GM18861 (cell line): ENCODE data around the gene PALD1.
"Not testable (repeated sequence)": the region's sequence is repeated elsewhere in the genome, so short reads cannot be mapped to it uniquely, and the experiment has no call there.

Experiments
- ATAC-seq: cut with Tn5 transposase; IDR thresholded peaks from one replicate; pipeline ENCODE4 v1.9.1; 2021; ENCODE audit not compliant: unreplicated experiment

Gene PALD1

DNA sequence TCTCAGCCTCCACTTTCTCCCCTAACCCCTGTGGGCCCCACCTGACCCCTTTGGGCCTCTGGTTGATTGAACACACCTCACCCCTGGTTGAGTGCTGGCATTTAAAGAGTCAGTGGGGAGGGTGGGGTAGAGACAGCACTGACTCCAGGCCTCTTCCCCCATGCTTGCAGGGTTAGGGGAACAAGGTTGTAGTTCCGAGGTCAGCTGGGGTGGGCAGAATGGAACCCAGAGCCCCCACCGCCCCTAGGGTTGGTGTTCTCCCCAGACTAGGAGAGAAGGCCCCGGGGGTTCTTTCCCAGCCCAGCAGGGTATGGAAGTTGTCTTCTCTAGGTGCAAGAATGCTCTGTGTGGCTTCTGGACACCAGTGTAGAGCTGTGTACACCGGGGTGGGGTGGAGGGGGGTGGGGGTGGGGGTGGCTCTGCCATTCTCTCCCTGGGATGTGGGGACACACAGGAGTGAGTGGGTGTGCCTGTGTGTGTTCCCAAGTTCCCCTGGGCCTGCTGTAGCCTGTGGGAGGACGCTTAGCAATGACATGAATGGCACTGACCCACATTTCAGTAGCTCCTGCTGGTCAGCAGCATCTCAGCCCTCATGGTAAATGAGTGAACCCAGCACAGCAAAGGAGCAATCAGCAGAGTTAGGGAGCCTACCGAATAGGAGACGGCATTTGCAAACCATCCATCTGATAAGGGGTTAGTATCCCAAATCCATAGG is 90.4 kb downstream of the PALD1 start:
- no peak for ATAC-seq

DNA sequence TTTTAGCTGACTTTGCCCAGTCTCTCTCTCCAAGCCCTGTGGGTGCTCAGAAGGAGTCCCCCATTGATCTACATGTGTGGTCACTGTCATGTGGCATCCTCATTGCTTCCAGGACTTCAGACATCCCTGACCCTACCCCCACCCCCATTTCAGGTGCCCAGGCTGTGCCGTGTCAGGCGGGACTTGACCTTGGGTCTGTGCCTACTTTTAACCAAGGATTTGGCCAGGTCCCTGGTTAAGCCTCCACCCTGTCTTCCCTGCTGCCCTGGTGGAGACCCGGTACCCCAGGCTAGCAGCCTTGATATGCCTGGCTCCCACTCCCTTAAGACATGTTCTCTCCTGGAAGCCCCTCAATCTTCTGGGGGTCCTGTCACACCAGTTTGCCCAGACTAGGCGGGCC is 92.7 kb downstream of the PALD1 start:
- ATAC-seq: no peak

DNA sequence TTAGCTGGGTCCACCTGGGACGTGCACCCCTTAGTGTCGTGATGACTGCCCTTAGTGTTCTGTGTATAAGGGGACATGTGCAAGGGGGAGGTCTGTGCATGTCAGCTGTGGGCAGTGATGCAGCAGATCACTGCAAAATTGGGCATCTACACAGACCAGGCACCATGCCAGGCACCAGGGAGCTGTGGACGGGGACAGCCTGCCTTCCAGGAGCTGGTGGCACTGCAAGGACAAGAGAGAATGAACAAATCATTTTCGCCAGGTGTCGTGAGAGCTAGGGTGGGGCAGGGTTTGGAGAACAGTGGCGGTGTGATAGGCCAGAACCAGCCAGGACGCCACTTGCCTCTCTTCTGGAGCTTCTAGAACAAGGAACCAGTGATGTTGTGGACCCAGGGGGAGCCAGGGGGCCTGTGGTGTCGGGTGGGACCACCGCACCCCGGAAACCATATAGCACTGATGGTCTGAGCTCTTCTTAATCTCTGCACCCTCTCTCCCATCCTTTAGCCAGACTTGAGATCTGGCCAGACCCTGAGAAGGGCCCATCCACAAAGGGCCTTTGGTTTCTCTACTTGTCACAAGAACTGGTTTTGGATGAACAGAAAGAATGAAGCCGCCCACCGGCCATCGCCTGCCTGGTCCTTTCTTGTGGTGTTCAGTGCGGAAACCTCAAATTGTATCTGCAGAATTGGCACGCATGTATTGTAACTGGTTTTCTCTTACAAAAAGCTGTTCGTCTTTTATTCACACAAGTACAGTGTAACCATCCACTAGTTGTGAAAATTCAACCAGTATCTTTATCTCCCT is 93.3 kb downstream of the PALD1 start:
- no peak for ATAC-seq

DNA sequence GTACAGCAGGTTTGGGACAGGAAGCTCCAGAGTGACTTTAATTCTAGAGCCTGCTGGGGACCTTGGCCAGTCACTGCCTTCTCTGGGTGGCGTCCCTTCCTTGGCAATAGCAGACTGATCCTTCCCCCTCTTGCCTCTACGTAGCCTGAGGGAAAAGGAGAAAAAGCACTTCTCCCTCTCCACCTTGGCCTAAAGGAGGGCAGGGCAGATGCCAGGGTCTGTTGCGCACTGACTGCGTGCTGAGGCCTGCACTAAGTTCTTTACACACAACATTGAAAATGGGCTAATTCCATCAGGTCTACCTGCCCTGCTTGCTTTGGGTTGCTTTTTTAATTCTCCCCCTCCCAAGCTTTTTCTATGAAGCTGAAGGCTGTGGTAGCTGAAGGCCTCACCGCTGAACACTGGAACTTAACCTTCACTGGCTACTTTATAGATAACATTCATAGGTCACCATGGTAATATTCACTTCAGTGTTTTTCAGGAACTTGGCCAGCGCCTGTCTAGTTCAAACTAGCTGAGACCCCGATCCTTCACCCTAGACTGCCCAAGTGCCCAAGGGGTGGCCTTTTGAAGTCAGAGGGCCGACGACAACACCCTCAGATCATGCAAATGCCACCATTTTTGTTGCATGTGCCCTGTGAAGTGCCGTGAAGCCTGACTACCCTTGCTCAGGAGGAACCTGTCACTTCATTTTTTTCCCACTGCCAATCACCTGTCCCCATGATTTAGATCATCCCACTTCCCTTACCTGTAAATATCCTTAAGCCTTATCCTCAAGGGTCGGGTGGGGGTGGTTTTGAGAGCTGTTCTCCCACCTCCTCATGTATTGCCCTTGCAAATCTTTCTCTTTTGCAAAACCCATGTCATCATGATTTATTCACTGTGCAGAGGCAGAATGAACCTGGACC is 95.3 kb downstream of the PALD1 start:
- ATAC-seq: no peak

DNA sequence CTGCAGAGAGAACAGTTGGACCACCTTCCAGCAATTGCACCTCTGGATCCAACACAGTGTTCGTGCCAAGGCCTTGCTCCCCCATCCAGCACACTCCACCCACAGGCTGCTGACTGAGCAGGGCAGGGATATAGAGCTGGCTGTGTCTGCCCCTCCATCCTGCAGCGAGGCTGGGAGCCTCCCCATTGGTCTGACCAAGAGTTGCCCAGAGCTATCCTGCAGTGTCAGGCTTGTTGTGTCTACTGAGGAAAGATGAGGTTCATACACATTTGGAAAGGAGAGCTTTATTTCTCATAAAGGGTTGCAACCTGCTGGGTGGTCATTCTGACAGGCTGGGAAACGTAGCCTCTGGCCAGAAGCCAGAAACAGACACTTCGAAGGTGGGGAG is 96.9 kb downstream of the PALD1 start:
- no peak for ATAC-seq

DNA sequence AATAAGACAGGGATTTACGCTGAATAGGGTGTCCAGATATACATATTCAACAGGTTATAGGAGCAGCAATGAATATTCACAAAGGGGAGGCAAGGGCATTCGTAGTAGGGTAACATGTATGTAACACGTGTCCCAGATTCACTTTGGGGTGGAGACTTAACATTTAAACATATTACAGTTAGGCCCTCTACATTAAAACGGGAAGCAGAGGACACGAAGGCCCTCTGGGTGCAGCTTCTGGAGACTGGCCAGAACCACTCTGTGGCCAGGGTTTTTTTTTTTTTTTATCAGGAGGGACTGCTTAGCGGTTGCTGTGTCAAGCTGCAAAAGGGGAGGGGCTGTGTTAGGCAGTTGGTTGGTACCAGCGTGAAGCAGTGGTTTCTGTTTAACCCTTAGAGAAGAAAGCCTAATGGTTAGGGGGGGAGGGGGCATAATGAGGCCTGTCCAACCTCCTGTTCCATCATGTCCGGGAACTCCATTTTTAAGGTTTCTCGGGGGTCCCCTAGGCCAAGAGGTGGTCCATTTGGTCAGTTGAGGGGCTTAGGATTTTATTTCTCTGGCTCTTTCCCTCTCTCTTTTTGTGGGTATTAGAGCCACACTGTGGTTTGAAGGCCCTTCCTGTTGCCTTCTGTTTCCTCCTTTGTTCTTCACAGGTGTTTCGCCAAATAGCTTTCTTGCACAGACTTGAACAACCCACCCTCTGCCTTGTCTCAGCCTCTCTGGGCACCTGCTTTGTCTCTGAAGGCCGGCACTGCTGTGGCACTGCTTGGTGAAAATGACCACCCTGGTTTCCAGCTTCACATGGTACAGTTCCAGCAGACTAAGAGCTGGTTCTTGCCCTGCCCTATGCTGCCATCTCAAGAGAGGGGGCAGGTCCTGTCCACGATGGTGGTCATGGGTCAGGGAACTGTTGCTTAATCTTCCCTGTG is 97.6 kb downstream of the PALD1 start:
- peak; percentile 47 for ATAC-seq

DNA sequence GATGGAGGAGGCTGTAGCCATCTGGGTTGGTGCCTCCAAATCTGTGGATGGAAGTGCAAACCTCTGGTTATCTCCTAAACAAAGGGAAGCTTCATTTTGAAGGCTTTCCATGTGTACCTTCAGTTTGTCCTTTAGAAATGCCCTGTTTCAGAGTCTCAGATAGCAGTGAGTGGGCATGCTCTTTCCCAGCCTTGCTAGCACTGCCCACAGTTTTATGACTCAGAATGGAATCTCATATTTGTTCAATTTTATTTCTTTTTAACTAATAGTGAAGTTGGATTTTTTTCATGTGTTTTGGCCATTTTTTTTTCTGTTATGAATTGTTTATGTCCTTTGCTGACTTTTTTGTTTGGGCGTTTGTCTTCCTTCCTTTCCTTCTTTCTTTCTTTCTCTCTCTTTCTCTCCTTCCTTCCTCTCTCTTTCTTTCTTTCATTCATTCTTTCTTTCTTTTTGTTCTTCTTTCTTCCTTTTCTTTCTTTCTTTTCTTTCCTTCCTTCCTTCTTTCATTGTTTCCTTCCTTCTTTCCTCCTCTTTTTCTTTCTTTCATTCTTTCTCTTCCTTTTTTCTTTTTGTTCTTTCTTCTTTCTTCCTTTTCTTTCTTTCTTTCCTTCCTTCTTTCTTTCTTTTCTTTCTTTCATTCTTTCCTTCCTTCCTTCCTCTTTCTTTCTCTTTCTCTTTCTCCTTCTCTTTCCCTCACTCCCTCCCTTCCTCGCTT is 98.4 kb downstream of the PALD1 start:
- ATAC-seq: no peak

DNA sequence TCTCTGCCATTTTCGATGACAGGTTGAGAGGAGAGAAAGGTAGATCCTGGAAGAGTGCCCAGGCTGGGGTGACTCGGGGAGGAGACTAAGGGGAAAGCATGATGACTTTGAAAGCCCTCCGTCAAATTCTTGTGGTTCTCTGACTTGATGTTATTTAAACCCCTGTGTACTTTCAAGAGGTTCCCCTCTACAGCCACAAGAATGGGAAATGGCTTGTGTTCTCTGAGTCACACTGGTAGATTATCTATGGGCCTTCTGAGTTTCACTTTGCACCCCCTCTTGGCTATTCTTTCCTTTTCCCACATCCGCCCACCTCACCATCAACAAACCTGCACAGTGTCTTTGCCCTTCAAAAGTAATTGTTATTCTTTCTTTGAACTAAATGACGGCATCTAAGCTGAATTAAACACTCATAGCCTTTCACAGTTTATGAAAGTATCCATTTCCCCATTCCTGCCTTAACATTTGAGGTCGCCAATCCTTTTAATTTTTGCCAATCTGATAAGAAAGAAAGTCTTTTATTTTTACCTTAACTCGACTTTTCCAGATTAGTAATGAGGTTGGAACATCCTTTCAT is 99.9 kb downstream of the PALD1 start:
- peak; percentile 44 for ATAC-seq

DNA sequence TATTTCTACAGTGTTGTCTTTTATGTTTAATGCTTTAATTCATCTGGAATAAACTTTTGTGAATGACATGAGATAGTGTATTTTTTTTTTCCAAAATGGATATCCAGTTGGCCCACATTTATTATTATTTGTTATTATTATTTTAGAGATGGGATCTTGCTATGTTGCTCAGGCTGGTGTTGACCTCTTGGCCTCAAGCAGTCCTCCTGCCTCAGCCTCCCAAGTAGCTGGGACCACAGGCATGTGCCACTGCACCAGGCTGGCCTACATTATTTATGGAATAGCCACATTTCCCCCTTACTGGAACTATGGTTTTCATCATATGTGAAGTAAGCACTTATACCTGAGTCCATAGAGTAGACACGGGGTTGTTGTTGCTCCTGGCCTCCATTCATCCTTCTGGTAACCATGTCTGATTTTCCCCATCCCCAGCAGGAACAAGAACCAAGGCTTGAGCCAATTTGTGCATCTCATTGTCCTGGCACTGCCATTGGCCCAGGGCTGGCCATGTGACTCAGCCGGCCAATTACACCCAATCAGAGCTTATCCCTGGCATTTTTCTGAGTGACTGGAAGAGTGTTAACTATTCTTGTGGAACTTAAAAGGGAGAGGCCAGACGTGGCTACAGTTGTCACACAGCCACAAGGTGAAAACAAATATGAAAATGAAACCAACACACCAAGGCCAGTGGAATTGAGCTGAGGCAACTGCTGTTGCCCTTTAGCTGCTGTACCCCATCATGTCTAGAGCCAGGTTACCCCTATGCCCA is 100.9 kb downstream of the PALD1 start:
- no peak for ATAC-seq

DNA sequence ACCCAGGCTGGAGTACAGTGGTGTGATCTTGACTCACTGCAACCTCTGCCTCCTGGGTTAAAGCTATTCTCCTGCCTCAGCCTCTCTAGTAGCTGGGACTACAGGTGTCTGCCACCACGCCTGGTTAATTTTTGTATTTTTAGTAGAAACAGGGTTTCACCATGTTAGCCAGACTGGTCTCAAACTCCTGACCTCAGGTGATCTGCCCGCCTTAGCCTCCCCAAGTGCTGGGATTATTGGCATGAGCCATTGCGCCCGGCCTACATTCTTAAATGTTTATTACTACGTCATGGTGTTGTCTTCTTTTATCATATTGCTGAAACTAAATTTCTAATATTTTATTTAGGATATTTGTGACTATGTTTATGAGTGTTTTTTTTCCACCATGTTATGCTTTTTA is 102.6 kb downstream of the PALD1 start:
- not testable (repeated sequence) for ATAC-seq

DNA sequence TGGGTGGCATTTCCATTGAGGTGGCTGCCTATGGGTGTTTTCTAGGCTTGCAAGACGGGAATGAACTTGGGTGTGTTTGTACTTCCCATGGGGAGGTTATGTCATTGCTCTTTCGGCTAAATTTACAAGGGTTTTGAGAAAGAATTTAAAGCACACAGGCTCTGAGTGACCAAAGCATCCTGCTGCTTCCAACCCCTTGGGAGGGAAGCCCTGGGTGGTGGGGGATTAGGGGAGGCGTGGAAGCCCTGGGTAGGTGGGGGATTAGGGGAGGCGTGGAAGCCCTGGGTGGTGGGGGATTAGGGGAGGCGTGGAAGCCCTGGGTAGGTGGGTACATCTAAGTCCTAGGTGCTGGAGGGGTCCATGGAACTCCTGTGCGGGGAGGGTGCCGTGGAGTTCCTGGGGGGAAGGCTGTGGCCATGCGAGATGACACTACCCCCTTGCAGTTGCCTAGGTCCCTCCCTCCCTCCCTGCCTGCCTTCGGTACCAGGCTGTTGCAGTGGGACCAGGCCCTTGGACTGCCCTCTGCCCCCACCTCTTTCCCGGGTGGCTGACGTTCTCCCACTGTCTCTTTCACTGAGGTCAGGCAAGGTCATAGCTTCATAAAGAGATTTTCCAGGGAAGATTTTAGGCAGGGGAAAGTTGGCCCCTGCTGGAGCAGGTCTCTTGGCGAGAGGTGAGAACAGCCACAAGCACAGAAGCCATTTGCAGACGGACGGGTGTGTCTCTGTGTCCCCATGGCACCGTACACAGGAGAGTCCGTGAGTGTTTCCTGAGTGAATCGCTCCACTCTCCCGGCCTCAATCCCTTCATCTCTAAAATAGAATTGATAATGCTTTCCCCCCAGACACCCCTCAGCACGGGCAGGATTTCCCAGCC is 104.5 kb downstream of the PALD1 start:
- no peak for ATAC-seq

DNA sequence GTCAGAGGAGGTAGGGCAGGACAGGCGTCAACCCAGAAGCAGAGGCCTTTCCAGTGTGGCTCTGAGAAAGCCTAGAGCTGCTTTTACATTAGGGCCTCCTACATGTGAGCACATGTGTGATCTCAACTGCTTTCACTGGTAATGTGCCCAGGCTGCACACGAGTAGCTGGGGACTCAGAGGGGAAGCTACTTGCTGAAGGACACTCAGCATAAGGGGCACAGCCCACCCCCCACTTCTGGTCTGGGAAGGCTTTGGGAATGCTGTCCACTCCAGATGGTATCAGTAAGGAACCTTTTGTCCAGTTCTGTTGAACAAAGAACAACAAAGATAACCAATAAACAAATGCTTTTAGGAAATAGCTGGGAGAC is 105.1 kb downstream of the PALD1 start:
- ATAC-seq: no peak

DNA sequence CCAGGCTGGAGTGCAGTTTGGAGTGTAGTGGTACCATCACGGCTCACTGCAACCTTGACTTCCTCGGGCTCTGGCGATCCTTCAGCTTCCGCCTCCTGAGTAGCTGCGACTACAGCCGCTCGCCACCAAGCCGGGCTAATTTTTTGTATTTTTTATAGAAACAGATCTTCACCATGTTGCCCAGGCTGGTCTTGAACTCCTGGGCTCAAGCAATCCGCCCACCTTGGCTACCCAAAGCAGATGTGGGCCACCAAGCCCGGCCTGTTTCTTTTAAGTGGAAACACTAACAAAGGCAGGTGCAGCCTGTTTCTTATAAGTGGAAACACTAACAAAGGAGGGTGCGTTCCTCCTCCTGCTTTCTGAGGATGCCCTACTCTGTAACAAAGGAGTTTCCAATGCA is 105.8 kb downstream of the PALD1 start:
- no peak for ATAC-seq

DNA sequence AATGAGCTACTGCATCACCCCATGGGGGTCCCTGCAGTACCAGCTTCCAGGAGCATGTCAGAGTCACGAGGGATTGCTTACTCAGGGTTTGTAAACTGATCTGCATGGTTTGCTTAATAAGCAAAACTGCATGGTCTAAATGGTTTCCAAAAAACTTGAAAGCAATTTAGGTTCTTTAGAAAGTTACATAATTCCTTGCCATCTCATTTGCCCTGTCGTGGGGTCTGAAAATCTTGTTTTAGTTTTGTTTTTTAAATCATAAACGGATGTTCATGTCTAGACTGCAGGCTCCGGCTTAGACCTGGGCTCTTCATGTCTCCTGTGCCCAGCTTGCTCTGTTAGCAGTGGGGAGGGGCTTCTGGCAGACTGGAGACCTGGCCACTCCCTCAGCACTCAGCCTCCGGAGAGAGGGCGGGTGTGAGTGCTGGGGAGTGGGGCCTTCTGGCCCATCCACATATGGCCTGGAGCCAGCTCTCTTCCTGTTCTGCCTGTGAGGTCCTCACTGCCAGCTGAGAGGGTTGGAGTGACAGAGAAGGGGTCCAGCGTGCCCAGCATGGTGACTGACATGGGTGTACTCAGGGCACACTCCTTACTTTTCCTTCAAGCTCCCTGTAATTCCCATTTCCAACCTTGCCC is 106.5 kb downstream of the PALD1 start:
- no peak for ATAC-seq

DNA sequence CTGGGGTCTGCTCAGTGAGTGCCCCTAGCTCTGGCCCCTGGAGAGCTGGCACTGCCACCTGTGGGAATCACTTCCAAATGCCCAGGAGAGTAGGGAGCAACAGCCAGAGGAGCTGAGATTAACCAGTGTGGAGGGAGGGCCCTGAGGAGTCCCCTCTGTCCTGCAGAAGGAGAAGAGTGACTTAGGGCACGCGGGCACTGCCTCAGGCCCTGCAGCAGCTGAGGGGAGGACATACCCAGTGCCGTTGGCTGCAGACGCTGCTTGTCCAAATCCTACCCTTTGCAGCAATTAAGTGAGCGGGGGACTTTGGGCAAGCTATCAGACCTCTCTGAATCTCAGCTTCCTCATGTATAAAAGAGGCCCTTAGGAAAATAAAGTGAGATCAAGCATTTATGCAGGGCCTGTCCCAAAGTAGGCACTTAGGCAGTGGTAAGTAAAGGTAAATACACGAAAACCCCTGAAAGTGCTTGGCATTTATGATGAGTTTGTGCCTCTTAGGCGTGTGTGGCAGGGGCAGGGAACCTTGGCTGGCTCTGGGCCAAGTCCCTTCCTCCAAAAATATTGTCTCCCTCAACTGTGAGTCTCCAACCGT is 107.1 kb downstream of the PALD1 start:
- no peak for ATAC-seq

DNA sequence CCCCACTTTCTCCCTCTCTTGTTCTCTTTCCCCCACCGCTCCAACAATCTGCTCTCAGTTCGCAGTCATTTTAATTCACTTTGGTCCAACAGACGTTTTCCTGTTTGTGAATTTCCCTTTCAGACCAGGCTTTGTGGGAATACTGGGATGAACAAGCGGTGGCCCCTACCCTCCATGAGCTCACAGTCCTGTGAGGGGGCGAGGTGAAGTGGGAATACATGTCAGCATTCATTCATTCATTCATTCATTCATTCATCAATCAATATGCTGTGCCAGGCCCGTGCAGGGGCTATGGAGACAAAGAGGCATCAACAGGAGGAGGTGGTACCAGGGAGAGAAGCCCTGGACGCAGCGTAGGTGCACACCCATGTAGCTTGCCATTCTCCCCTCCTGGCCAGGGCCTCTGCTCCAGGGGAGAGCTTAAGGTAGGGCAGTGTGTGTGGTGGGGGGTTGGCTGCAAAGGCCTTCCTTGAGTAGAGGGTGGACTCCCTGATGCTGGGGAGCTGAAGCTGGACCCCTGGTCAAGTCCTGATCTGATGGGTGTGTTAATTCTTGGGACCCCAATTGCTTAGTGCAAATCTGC is 107.9 kb downstream of the PALD1 start:
- ATAC-seq: no peak
